HEK293 (cell line): ENCODE results near the gene EPHA4.

Experiments used
- CTCF ChIA-PET: fragments of 350-600 bp; formaldehyde crosslinking; extraction: SDS; loops from one replicate; lab custom pipeline; 2021; ENCODE audit warnings: antibody characterized with exemption; lab: Yijun Ruan, JAX
- POLR2A ChIA-PET: fragments of 300-600 bp; formaldehyde crosslinking; extraction: SDS; loops from one replicate; lab custom pipeline; 2020; ENCODE audit warnings: antibody characterized with exemption, inconsistent platforms; lab: Yijun Ruan, JAX
- H3K27ac ChIP-seq: fragments of 200-500 bp; sonication (Bioruptor generic); 2 replicates; pipeline ENCODE4 v1.5.1; 2014; ENCODE audit warnings: low read depth, low read length, control low read depth, inconsistent platforms; ENCODE audit errors: extremely low read depth
- H3K36me3 ChIP-seq, 2 experiments: fragments of 200-500 bp in 1 of 2; sonication (Bioruptor generic) in 1 of 2; 1 replicate in 1 of 2; 2 replicates in 1 of 2; pipeline ENCODE4 v1.5.1; 2014 to 2017; ENCODE audit warnings: inconsistent platforms in 2 of 2, low read length in 2 of 2; ENCODE audit not compliant: control insufficient read depth in 2 of 2, insufficient read depth in 1 of 2
- H3K4me1 ChIP-seq: fragments of 200-500 bp; sonication (Bioruptor generic); 2 replicates; pipeline ENCODE4 v1.5.1; 2014; ENCODE audit warnings: mild to moderate bottlenecking, low read length, inconsistent platforms; ENCODE audit not compliant: control insufficient read depth, insufficient read depth
- H3K4me3 ChIP-seq: 2 replicates; pipeline ENCODE4 v1.5.1; 2011; ENCODE audit warnings: low read depth, mild to moderate bottlenecking, control low read depth, low read length, moderate library complexity
- H3K9me3 ChIP-seq: fragments of 200-500 bp; sonication (Bioruptor generic); 2 replicates; pipeline ENCODE4 v1.5.1; 2014; ENCODE audit warnings: low read depth, low read length, inconsistent platforms; ENCODE audit not compliant: control insufficient read depth, insufficient read depth
- INSM2 ChIP-seq: fragments of 450-650 bp; formaldehyde crosslinking; IDR thresholded peaks from 2 replicates; pipeline ENCODE4 v1.5.1; 2016; ENCODE audit warnings: missing biosample characterization, missing genetic modification characterization
- REST ChIP-seq: fragments of 450-650 bp; formaldehyde crosslinking; IDR thresholded peaks from 2 replicates; pipeline ENCODE4 v1.5.1; 2016; ENCODE audit warnings: missing biosample characterization, missing genetic modification characterization
- ZNF133 ChIP-seq: fragments of 450-650 bp; formaldehyde crosslinking; IDR thresholded peaks from 2 replicates; pipeline ENCODE4 v1.5.1; 2016; ENCODE audit warnings: missing biosample characterization, missing genetic modification characterization
- ZNF169 ChIP-seq: fragments of 450-650 bp; formaldehyde crosslinking; IDR thresholded peaks from 2 replicates; pipeline ENCODE4 v1.5.1; 2016; ENCODE audit warnings: missing biosample characterization, missing genetic modification characterization
- ZNF23 ChIP-seq: fragments of 450-650 bp; formaldehyde crosslinking; IDR thresholded peaks from 2 replicates; pipeline ENCODE4 v1.5.1; 2016; ENCODE audit warnings: missing biosample characterization, missing genetic modification characterization, borderline replicate concordance
- ZNF391 ChIP-seq: fragments of 450-650 bp; formaldehyde crosslinking; IDR thresholded peaks from 2 replicates; pipeline ENCODE4 v1.5.1; 2016; ENCODE audit warnings: low read depth, missing biosample characterization, missing genetic modification characterization, borderline replicate concordance
- ZNF404 ChIP-seq: fragments of 450-650 bp; formaldehyde crosslinking; IDR thresholded peaks from 2 replicates; pipeline ENCODE4 v1.5.1; 2017; ENCODE audit warnings: missing biosample characterization, missing genetic modification characterization
- ZNF529 ChIP-seq: fragments of 450-650 bp; formaldehyde crosslinking; IDR thresholded peaks from 2 replicates; pipeline ENCODE4 v1.5.1; 2017; ENCODE audit warnings: missing genetic modification characterization, missing biosample characterization; ENCODE audit not compliant: insufficient replicate concordance
- ZNF654 ChIP-seq: fragments of 450-650 bp; formaldehyde crosslinking; IDR thresholded peaks from 2 replicates; pipeline ENCODE4 v1.5.1; 2016; ENCODE audit warnings: low read depth, missing biosample characterization, missing genetic modification characterization
- ZNF670 ChIP-seq: fragments of 450-650 bp; formaldehyde crosslinking; IDR thresholded peaks from 2 replicates; pipeline ENCODE4 v1.5.1; 2016; ENCODE audit warnings: missing biosample characterization, missing genetic modification characterization, low read depth
- ZNF76 ChIP-seq: fragments of 450-650 bp; formaldehyde crosslinking; IDR thresholded peaks from 2 replicates; pipeline ENCODE4; 2016; ENCODE audit warnings: low read depth, missing biosample characterization, missing genetic modification characterization, borderline replicate concordance
- ZNF837 ChIP-seq: fragments of 450-650 bp; formaldehyde crosslinking; IDR thresholded peaks from 2 replicates; pipeline ENCODE4 v1.5.1; 2016; ENCODE audit warnings: missing biosample characterization, missing genetic modification characterization
- TF ChIP-seq, protein P1 (sequence below): fragments of 450-650 bp; IDR thresholded peaks from 2 replicates; pipeline ENCODE4 v1.5.1; 2018; ENCODE audit warnings: missing biosample characterization, mild to moderate bottlenecking, missing genetic modification characterization
- TF ChIP-seq, protein P2 (sequence below): fragments of 450-650 bp; formaldehyde crosslinking; IDR thresholded peaks from 2 replicates; pipeline ENCODE4 v1.5.1; 2016; ENCODE audit warnings: missing biosample characterization, missing genetic modification characterization
- TF ChIP-seq, protein P3 (sequence below): fragments of 450-650 bp; formaldehyde crosslinking; IDR thresholded peaks from 2 replicates; pipeline ENCODE4 v1.5.1; 2016; ENCODE audit warnings: missing biosample characterization, missing genetic modification characterization

Gene EPHA4

DNA sequence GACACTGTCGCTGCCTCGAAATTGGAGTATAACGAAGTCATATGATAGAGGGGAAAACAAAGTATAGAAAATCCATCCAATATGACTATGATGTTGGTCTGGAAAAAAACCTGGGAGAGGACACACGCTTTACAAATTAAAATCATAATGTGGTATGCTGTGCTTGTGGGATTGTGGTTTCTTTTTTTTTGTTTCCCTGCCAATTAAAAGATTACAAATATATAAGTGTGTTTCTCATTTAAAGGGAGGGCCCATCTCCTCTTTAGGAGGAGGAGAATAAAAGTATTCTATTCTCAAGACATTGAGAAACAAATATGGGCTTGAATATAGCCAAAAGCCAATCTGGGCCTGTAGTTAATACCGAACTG, 86.6 kb downstream of the EPHA4 start:
- Histone ChIP-seq H3K4me3 (no peak overlapping the region), H3K27ac (no peak overlapping the region), H3K36me3 (peaks cover 8 to 9% of the 10 kb centered on the region in 2 experiments), H3K4me1 (0 out of 2 replicates have a peak, but pooled peaks cover 3% of the 10 kb centered on the region), H3K9me3 (no peaks in the 10 kb centered on the region)
- ChIA-PET CTCF (no interaction called here), POLR2A (no interaction called here)
- TF ChIP-seq ZNF670 (tag by site-specific recombination): no peak
- no peak for TF ChIP-seq ZNF529 (tag by site-specific recombination)
- no peak for TF ChIP-seq ZNF76
- TF ChIP-seq, protein P1, sequence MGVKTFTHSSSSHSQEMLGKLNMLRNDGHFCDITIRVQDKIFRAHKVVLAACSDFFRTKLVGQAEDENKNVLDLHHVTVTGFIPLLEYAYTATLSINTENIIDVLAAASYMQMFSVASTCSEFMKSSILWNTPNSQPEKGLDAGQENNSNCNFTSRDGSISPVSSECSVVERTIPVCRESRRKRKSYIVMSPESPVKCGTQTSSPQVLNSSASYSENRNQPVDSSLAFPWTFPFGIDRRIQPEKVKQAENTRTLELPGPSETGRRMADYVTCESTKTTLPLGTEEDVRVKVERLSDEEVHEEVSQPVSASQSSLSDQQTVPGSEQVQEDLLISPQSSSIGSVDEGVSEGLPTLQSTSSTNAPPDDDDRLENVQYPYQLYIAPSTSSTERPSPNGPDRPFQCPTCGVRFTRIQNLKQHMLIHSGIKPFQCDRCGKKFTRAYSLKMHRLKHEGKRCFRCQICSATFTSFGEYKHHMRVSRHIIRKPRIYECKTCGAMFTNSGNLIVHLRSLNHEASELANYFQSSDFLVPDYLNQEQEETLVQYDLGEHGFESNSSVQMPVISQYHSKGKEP (tag by site-specific recombination): no peak
- TF ChIP-seq INSM2 (tag by site-specific recombination): no peak
- TF ChIP-seq REST (tag by site-specific recombination): no peak
- no peak for TF ChIP-seq ZNF133
- no peak for TF ChIP-seq ZNF169
- no peak for TF ChIP-seq ZNF391
- no peak for TF ChIP-seq ZNF404 (tag by site-specific recombination)
- TF ChIP-seq ZNF654 (tag by site-specific recombination): no peak
- TF ChIP-seq ZNF23 (tag by site-specific recombination): no peak
- no peak for TF ChIP-seq ZNF837
- TF ChIP-seq, protein P2, sequence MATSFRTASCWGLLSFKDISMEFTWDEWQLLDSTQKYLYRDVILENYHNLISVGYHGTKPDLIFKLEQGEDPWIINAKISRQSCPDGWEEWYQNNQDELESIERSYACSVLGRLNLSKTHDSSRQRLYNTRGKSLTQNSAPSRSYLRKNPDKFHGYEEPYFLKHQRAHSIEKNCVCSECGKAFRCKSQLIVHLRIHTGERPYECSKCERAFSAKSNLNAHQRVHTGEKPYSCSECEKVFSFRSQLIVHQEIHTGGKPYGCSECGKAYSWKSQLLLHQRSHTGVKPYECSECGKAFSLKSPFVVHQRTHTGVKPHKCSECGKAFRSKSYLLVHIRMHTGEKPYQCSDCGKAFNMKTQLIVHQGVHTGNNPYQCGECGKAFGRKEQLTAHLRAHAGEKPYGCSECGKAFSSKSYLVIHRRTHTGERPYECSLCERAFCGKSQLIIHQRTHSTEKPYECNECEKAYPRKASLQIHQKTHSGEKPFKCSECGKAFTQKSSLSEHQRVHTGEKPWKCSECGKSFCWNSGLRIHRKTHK: no peak
- TF ChIP-seq, protein P3, sequence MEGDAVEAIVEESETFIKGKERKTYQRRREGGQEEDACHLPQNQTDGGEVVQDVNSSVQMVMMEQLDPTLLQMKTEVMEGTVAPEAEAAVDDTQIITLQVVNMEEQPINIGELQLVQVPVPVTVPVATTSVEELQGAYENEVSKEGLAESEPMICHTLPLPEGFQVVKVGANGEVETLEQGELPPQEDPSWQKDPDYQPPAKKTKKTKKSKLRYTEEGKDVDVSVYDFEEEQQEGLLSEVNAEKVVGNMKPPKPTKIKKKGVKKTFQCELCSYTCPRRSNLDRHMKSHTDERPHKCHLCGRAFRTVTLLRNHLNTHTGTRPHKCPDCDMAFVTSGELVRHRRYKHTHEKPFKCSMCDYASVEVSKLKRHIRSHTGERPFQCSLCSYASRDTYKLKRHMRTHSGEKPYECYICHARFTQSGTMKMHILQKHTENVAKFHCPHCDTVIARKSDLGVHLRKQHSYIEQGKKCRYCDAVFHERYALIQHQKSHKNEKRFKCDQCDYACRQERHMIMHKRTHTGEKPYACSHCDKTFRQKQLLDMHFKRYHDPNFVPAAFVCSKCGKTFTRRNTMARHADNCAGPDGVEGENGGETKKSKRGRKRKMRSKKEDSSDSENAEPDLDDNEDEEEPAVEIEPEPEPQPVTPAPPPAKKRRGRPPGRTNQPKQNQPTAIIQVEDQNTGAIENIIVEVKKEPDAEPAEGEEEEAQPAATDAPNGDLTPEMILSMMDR (tag by site-specific recombination): no peak
